ENCODE data around the gene MYBPHL.
A peak's percentile ranks its signal among the peaks of the same experiment; 100 is the strongest.

The MYBPHL gene

GRCh38 chr1:109252893-109253802 lies 53.7 kb downstream of the MYBPHL start:
- H3K27ac ChIP-seq (ENCODE audit: insufficient read depth, low read length, poor library complexity, severe bottlenecking), result no peak overlapping the region
- no peaks in the 10 kb centered on the region for H3K9me3 ChIP-seq (ENCODE audit: control insufficient read depth, low read length)
- H3K36me3 ChIP-seq (ENCODE audit: control insufficient read depth, insufficient read depth, low read length), result no peaks in the 10 kb centered on the region
- no peaks in the 10 kb centered on the region for H3K27me3 ChIP-seq (replicated peaks; ENCODE audit: control insufficient read depth, insufficient read depth, low read length, poor library complexity, severe bottlenecking)
- H3K4me1 ChIP-seq (ENCODE audit: control insufficient read depth, insufficient read depth, low read length, poor library complexity, severe bottlenecking), result peaks cover 4% of the 10 kb centered on the region
- no peak for DNase-seq
- H3K4me3 ChIP-seq (ENCODE audit: insufficient read depth, low read depth, low read length, poor library complexity, severe bottlenecking), result no peak overlapping the region

- Histone ChIP-seq H3K9me3 (ENCODE audit: control insufficient read depth, low read length) (no peaks in the 10 kb centered on the region), H3K4me1 (ENCODE audit: control insufficient read depth, insufficient read depth, low read length, poor library complexity, severe bottlenecking) (peaks cover 4% of the 10 kb centered on the region)
- no peak for DNase-seq
Observed at GRCh38 chr1:109252167-109252892, 54.5 kb downstream of the MYBPHL start.

GRCh38 chr1:109251277-109252166 lies 55.3 kb downstream of the MYBPHL start:
- Histone ChIP-seq H3K4me3 (ENCODE audit: insufficient read depth, low read depth, low read length, poor library complexity, severe bottlenecking) (no peak overlapping the region), H3K4me1 (ENCODE audit: control insufficient read depth, insufficient read depth, low read length, poor library complexity, severe bottlenecking) (peaks cover 4% of the 10 kb centered on the region), H3K9me3 (ENCODE audit: control insufficient read depth, low read length) (no peaks in the 10 kb centered on the region), H3K27me3 (replicated peaks; ENCODE audit: control insufficient read depth, insufficient read depth, low read length, poor library complexity, severe bottlenecking) (no peaks in the 10 kb centered on the region), H3K27ac (ENCODE audit: insufficient read depth, low read length, poor library complexity, severe bottlenecking) (no peak overlapping the region), H3K36me3 (ENCODE audit: control insufficient read depth, insufficient read depth, low read length) (no peaks in the 10 kb centered on the region)
- DNase-seq, result no peak

More at GRCh38 chr1:109252167-109252892, 54.5 kb downstream of the MYBPHL start:
- Histone ChIP-seq H3K4me3 (ENCODE audit: insufficient read depth, low read depth, low read length, poor library complexity, severe bottlenecking) (no peak overlapping the region), H3K36me3 (ENCODE audit: control insufficient read depth, insufficient read depth, low read length) (no peaks in the 10 kb centered on the region), H3K27ac (ENCODE audit: insufficient read depth, low read length, poor library complexity, severe bottlenecking) (no peak overlapping the region), H3K27me3 (replicated peaks; ENCODE audit: control insufficient read depth, insufficient read depth, low read length, poor library complexity, severe bottlenecking) (no peaks in the 10 kb centered on the region)

- DNase-seq, result no peak
- Histone ChIP-seq H3K27ac (ENCODE audit: insufficient read depth, low read length, poor library complexity, severe bottlenecking) (no peak overlapping the region), H3K4me3 (ENCODE audit: insufficient read depth, low read depth, low read length, poor library complexity, severe bottlenecking) (peak overlapping the region; percentile 23), H3K27me3 (replicated peaks; ENCODE audit: control insufficient read depth, insufficient read depth, low read length, poor library complexity, severe bottlenecking) (no peaks in the 10 kb centered on the region), H3K9me3 (ENCODE audit: control insufficient read depth, low read length) (no peaks in the 10 kb centered on the region), H3K36me3 (ENCODE audit: control insufficient read depth, insufficient read depth, low read length) (no peaks in the 10 kb centered on the region), H3K4me1 (ENCODE audit: control insufficient read depth, insufficient read depth, low read length, poor library complexity, severe bottlenecking) (peaks cover 4% of the 10 kb centered on the region)
Observed at GRCh38 chr1:109250454-109251276, 56.1 kb downstream of the MYBPHL start.

GRCh38 chr1:109249654-109250401 lies 57.0 kb downstream of the MYBPHL start:
- no peaks in the 10 kb centered on the region for H3K9me3 ChIP-seq (ENCODE audit: control insufficient read depth, low read length)
- no peaks in the 10 kb centered on the region for H3K36me3 ChIP-seq (ENCODE audit: control insufficient read depth, insufficient read depth, low read length)
- no peaks in the 10 kb centered on the region for H3K27me3 ChIP-seq (replicated peaks; ENCODE audit: control insufficient read depth, insufficient read depth, low read length, poor library complexity, severe bottlenecking)
- H3K27ac ChIP-seq (ENCODE audit: insufficient read depth, low read length, poor library complexity, severe bottlenecking), result no peak overlapping the region
- H3K4me1 ChIP-seq (ENCODE audit: control insufficient read depth, insufficient read depth, low read length, poor library complexity, severe bottlenecking), result peaks cover 4% of the 10 kb centered on the region
- H3K4me3 ChIP-seq (ENCODE audit: insufficient read depth, low read depth, low read length, poor library complexity, severe bottlenecking), result peak overlapping the region; percentile 23
- DNase-seq, result no peak

GRCh38 chr1:109248797-109249629 lies 57.8 kb downstream of the MYBPHL start, which contains the start of gene CELSR2:
CELSR2 (plus strand) TSS chr1:109249539; CDS start chr1:109250080, 541 bp downstream.
- H3K36me3 ChIP-seq (ENCODE audit: control insufficient read depth, insufficient read depth, low read length), result no peaks in the 10 kb centered on the region
- peaks cover 4% of the 10 kb centered on the region for H3K4me1 ChIP-seq (ENCODE audit: control insufficient read depth, insufficient read depth, low read length, poor library complexity, severe bottlenecking)
- no peak within 1 kb of the TSS for H3K27ac ChIP-seq (ENCODE audit: insufficient read depth, low read length, poor library complexity, severe bottlenecking)
- H3K27me3 ChIP-seq (replicated peaks; ENCODE audit: control insufficient read depth, insufficient read depth, low read length, poor library complexity, severe bottlenecking), result no peaks in the 10 kb centered on the region
- DNase-seq, result peak; percentile 24 to 41 (median 35)
- peak within 1 kb of the TSS; percentile 28 for H3K4me3 ChIP-seq (ENCODE audit: insufficient read depth, low read depth, low read length, poor library complexity, severe bottlenecking)
- no peaks in the 10 kb centered on the region for H3K9me3 ChIP-seq (ENCODE audit: control insufficient read depth, low read length)

GRCh38 chr1:109248444-109248796 lies 58.4 kb downstream of the MYBPHL start:
- Histone ChIP-seq H3K36me3 (ENCODE audit: control insufficient read depth, insufficient read depth, low read length) (no peaks in the 10 kb centered on the region), H3K27ac (ENCODE audit: insufficient read depth, low read length, poor library complexity, severe bottlenecking) (no peak overlapping the region), H3K4me1 (ENCODE audit: control insufficient read depth, insufficient read depth, low read length, poor library complexity, severe bottlenecking) (peaks cover 4% of the 10 kb centered on the region), H3K27me3 (replicated peaks; ENCODE audit: control insufficient read depth, insufficient read depth, low read length, poor library complexity, severe bottlenecking) (no peaks in the 10 kb centered on the region), H3K9me3 (ENCODE audit: control insufficient read depth, low read length) (no peaks in the 10 kb centered on the region), H3K4me3 (ENCODE audit: insufficient read depth, low read depth, low read length, poor library complexity, severe bottlenecking) (no peak overlapping the region)
- DNase-seq, result no peak

All from effector memory CD4-positive, alpha-beta T cell (primary cell).